ENCODE data around the gene NME1.
"Not testable (repeated sequence)": the region's sequence is repeated elsewhere in the genome, so short reads cannot be mapped to it uniquely, and the experiment has no call there.

- not testable (repeated sequence) for TF ChIP-seq CTCF (conservative IDR thresholded peaks at IDR 0.05 in 1 of 2, IDR thresholded peaks at IDR 0.05 in 1 of 2; ENCODE audit: extremely low read depth in 1 of 2, insufficient read depth in 1 of 2, low read depth in 1 of 2, low read length in 2 of 2); EZH2 (IDR thresholded peaks at IDR 0.05; ENCODE audit: borderline replicate concordance, low read length)
These were observed 18.7 kb downstream of the NME1 start for GRCh38 chr17:51172030-51172429.

Data from mammary epithelial cell (primary cell).